Ovary (tissue), 9 donors: ENCODE results near the gene PTPRS. TPM values are rescaled to one million over a fixed set of nuclear protein-coding genes. Genes with fewer than 3 reads are reported as not detected.
A peak's percentile ranks its signal among the peaks of the same experiment; 100 is the strongest.

Experiments used
- DNase-seq, 5 donors: peaks; one replicate each; pipeline ENCODE4 v3.0.0-alpha.2; 2019 to 2020
- H3K27ac ChIP-seq, 2 donors: fragments of 200-600 bp; one replicate each; pipeline versions ENCODE4 v1.5.1 to v1.8.0; 2019 to 2022
- H3K27me3 ChIP-seq: fragments of 200-600 bp; one replicate; pipeline ENCODE4 v1.8.0; 2022
- H3K36me3 ChIP-seq: fragments of 200-600 bp; sonication (generic); one replicate; pipeline ENCODE4 v1.5.1; 2019
- H3K4me1 ChIP-seq: one replicate; pipeline ENCODE4 v1.8.1; 2013; ENCODE audit warnings: mild to moderate bottlenecking, moderate library complexity; ENCODE audit not compliant: insufficient read depth
- H3K4me3 ChIP-seq: fragments of 200-600 bp; sonication (generic); one replicate; pipeline ENCODE4 v1.5.1; 2017
- H3K9me3 ChIP-seq, 2 donors: fragments of 200-600 bp in 1 of 2; sonication (generic) in 1 of 2; one replicate each; pipeline versions ENCODE4 v1.5.1 to v1.8.1; 2013 to 2019; ENCODE audit warnings: mild to moderate bottlenecking in 1 of 2, moderate library complexity in 1 of 2
- EP300 ChIP-seq: sonication (generic); formaldehyde crosslinking; IDR thresholded peaks from one replicate; pipeline ENCODE4 v1.6.1; 2017; ENCODE audit warnings: antibody characterized with exemption
- POLR2A ChIP-seq: fragments of 450-650 bp; IDR thresholded peaks from one replicate; pipeline ENCODE4 v1.6.1; 2017; ENCODE audit warnings: antibody characterized with exemption, mild to moderate bottlenecking, moderate library complexity
- WGBS, 3 donors: extraction: QIAGEN DNeasy Blood & Tissue Kit in 1 of 3; methylation state at CpG; one replicate each; pipeline versions ENCODE4 v1.1.5 to v1.1.7; 2013 to 2017; 5-methylcytosine and 5-hydroxymethylcytosine counted together
- intact Hi-C, 4 donors: fragments of 100-400 bp; cut with DNase I; formaldehyde crosslinking; loops; one replicate each; pipeline versions ENCODE4 v1.11.0 to v1.15.1; 2022 to 2023
- polyA plus RNA-seq, 2 donors: library from polyadenylated mRNA; stranded (reverse); fragments of 200-250 nt in 1 of 2; fragments of 350-450 nt in 1 of 2; fragmentation: Illumina TruSeq in 1 of 2; extraction: RNeasy Lipid Tissue Mini Kit (QIAGEN cat#74804) in 1 of 2; gene quantifications; one replicate each; pipeline ENCODE4 v1.2.3, GENCODE V29; 2013 to 2014
- total RNA-seq, 7 donors: library from RNA; depleted of rRNA in 2 of 7; stranded (reverse); fragments of >200 nt in 2 of 7; fragmentation: NEBNext Ultra II Directional in 3 of 7; extraction: Animal tissue kit (Norgen Biotek cat#: 25700) in 3 of 7; gene quantifications; one replicate each; pipeline versions ENCODE4 v1.1.0 to v1.2.4, GENCODE V29; 2016 to 2023
- TF ChIP-seq, protein P1 (sequence below), 3 donors: fragments of 450-650 bp in 2 of 3; fragments of 200-600 bp in 1 of 3; IDR thresholded peaks; one replicate each; pipeline versions ENCODE4 v1.5.1 to v1.8.0; 2016 to 2022; ENCODE audit warnings: antibody characterized with exemption in 3 of 3, mild to moderate bottlenecking in 1 of 3
- donor health status: DM: no; HTN: no; CAD: no; lungs with moderate emphysema.
- donor health status: DM: no; HTN: no; CAD: no.
- donor health status: Bipolar disorder and iron deficiency.
- donor health status: DM: yes; HTN: yes; CAD: no.
- donor health status: DM: no; HTN: no; CAD: no.
- donor health status: DM: yes; HTN: yes; CAD: no.

The PTPRS gene
- total and polyA plus RNA-seq, 9 donors: 12.3 to 196 (median 168) TPM

DNA sequence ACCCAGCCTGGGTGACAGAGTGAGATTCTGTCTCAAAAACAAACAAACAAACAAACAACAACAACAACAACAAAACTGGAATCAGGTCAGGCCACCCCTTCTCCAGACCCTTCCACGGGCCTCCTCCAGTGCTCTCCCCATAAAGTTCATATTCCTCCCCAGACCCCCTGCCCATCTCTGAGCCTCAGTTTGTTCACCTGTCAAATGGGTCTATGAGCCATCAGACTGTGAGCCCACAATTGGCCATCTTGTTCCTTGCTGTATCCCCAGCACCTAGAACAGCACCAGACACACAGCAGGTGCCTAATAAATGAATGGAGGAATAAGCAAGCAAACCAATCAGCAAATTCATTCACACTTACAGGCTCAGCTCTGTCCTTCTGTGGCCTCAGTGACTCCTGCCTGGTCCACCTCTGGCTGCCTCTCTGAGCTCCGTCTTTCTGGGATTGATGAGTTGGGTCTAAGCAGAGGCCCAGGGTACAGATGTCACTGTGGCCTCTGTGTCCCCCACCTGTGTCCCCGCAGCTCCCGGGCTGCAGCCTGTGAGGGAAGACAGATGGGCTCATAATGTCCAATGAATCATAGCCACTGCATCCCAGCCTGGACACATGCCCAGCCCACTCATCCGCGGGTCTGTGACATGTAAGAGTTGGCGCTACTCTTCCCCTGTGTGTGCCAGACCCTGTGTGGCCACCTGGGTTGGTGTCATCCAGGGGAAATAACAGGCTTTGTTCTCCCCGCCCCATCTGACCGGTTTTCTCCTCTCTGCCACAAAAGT is 19.6 kb upstream of the PTPRS start:
- no peak overlapping the region for H3K4me3 ChIP-seq
- peaks cover 4% of the 10 kb centered on the region for H3K4me1 ChIP-seq
- TF ChIP-seq, protein P1, sequence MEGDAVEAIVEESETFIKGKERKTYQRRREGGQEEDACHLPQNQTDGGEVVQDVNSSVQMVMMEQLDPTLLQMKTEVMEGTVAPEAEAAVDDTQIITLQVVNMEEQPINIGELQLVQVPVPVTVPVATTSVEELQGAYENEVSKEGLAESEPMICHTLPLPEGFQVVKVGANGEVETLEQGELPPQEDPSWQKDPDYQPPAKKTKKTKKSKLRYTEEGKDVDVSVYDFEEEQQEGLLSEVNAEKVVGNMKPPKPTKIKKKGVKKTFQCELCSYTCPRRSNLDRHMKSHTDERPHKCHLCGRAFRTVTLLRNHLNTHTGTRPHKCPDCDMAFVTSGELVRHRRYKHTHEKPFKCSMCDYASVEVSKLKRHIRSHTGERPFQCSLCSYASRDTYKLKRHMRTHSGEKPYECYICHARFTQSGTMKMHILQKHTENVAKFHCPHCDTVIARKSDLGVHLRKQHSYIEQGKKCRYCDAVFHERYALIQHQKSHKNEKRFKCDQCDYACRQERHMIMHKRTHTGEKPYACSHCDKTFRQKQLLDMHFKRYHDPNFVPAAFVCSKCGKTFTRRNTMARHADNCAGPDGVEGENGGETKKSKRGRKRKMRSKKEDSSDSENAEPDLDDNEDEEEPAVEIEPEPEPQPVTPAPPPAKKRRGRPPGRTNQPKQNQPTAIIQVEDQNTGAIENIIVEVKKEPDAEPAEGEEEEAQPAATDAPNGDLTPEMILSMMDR (IDR thresholded peaks at IDR 0.05): no peak
- TF ChIP-seq POLR2A: no peak
- TF ChIP-seq EP300: no peak
- no peaks in the 10 kb centered on the region for H3K9me3 ChIP-seq
- H3K27me3 ChIP-seq: no peaks in the 10 kb centered on the region
- intact Hi-C loops: no loop called here
- WGBS, 3 donors: 43 to 55% (median 44%) methylated on average over 9 of the region's 9 CpGs
- no peak for DNase-seq
- no peaks in the 10 kb centered on the region for H3K36me3 ChIP-seq
- H3K27ac ChIP-seq: no peak overlapping the region

DNA sequence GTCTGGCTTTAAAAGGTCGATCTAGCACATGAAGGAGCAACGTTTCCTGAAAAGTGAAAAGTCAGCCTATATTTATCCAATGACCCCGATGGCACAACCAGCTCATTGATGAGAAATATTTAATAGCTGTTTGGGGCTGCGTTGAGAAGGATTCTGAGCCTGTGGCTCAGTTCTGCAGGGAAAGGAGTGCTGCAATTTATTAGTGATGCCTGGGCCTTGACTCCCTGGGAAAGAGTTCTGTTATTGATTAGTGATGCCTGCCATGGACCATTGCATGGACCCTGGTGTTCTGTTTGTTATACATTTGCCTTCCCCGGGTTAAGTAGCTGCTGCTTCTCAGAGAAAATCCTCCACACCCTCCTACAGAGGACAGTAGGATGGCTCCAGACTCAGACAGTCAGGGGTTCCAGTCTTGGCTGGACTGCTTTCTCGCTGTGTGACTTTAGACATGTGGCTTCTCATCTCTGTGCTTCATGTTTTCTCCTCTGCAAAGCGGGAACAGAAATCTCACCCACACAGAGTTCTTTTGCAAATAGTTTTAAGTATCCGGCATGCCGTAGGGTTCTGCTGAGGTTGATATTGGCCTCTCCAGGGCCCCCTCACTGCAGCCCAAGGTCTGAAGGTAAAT is 17.7 kb upstream of the PTPRS start:
- Histone ChIP-seq H3K9me3 (no peaks in the 10 kb centered on the region), H3K27me3 (no peaks in the 10 kb centered on the region), H3K4me1 (peaks cover 4% of the 10 kb centered on the region), H3K36me3 (no peaks in the 10 kb centered on the region), H3K4me3 (no peak overlapping the region), H3K27ac (no peak overlapping the region)
- TF ChIP-seq EP300: no peak
- no peak for TF ChIP-seq POLR2A
- TF ChIP-seq, protein P1 (IDR thresholded peaks at IDR 0.05): no peak
- intact Hi-C loops: no loop called here
- DNase-seq: no peak
- 64 to 69% (median 65%) methylated on average over 9 of the region's 9 CpGs for WGBS, 3 donors

DNA sequence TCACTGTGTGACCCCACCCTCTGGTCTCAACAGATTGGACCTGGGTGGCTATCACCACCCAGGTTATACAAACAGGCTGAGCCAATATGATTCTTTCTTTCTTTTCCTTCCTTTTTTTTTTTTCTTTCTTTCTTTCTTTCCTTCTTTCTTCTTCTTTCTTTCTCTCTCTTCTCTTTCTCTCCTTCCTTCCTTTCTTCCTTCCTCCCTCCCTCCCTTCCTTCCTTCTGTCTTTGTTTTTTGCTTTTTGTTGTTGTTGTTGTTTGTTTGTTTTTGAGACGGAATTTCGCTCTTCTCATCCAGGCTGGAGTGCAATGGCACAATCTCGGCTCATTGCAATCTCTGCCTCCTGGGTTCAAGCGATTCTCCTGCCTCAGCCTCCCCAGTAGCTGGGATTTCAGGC is 17.0 kb upstream of the PTPRS start:
- WGBS, 3 donors: 74 to 83% (median 82%) methylated on average over 4 of the region's 4 CpGs
- no peak overlapping the region for H3K4me3 ChIP-seq
- H3K36me3 ChIP-seq: no peaks in the 10 kb centered on the region
- no peak for TF ChIP-seq EP300
- TF ChIP-seq, protein P1 (IDR thresholded peaks at IDR 0.05): no peak
- no peak for TF ChIP-seq POLR2A
- no peak for DNase-seq
- no peaks in the 10 kb centered on the region for H3K9me3 ChIP-seq
- peaks cover 4% of the 10 kb centered on the region for H3K4me1 ChIP-seq
- no peaks in the 10 kb centered on the region for H3K27me3 ChIP-seq
- intact Hi-C loops: no loop called here
- no peak overlapping the region for H3K27ac ChIP-seq

DNA sequence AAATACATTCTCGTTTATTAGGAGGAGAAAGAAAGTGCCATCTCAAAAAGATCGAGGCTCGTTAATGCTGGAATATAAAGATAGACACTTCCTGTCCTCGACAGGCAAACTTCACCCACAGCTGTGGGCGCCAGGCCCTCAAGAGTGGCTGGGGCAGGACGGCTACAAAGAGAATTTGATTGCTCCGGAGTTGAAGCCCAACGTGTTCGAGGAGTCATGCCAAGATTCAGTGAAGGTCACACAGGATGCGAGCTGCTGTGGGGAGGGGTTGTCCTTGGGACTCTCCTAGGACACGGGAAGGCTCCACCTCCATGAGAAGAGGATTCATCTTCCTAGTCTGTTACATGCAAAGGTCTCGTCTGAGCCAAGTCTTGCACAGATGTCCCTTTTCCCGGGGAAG is 16.3 kb upstream of the PTPRS start:
- Histone ChIP-seq H3K4me3 (no peak overlapping the region), H3K27ac (no peak overlapping the region), H3K9me3 (no peaks in the 10 kb centered on the region), H3K4me1 (peaks cover 4% of the 10 kb centered on the region), H3K27me3 (no peaks in the 10 kb centered on the region), H3K36me3 (no peaks in the 10 kb centered on the region)
- DNase-seq: peak in 1 of 5 donors; percentile 45
- intact Hi-C loops: no loop called here
- 2 to 5% (median 4%) methylated on average over 13 of the region's 13 CpGs for WGBS, 3 donors
- TF ChIP-seq POLR2A: no peak
- TF ChIP-seq EP300: no peak
- TF ChIP-seq, protein P1 (IDR thresholded peaks at IDR 0.05): no peak
